BLaER1 (cell line): ENCODE measurements around the gene BCL11A.

Experiments
- H3K27ac ChIP-seq: shearing (Covaris generic); formaldehyde crosslinking; 2 replicates; pipeline ENCODE4 v1.8.1; 2022
- H3K27me3 ChIP-seq: shearing (Covaris generic); formaldehyde crosslinking; 2 replicates; pipeline ENCODE4 v1.8.1; 2022
- H3K36me3 ChIP-seq: shearing (Covaris generic); formaldehyde crosslinking; 2 replicates; pipeline ENCODE4 v1.8.1; 2022
- H3K4me1 ChIP-seq: shearing (Covaris generic); formaldehyde crosslinking; 2 replicates; pipeline ENCODE4 v1.8.1; 2022
- H3K4me2 ChIP-seq: shearing (Covaris generic); formaldehyde crosslinking; 2 replicates; pipeline ENCODE4 v1.8.1; 2022
- H3K4me3 ChIP-seq: shearing (Covaris generic); formaldehyde crosslinking; 2 replicates; pipeline ENCODE4 v1.8.1; 2022
- H3K9ac ChIP-seq: shearing (Covaris generic); formaldehyde crosslinking; 2 replicates; pipeline ENCODE4 v1.8.1; 2022
- H3K9me3 ChIP-seq: shearing (Covaris generic); formaldehyde crosslinking; 2 replicates; pipeline ENCODE4 v1.8.1; 2022
- H4K20me1 ChIP-seq: shearing (Covaris generic); formaldehyde crosslinking; 2 replicates; pipeline ENCODE4 v1.8.1; 2022
- Cebpa-rat ChIP-seq: shearing (Covaris generic); IDR thresholded peaks from 2 replicates; pipeline ENCODE4 v1.8.1; 2022

Gene BCL11A

GRCh38 chr2:60548311-60548710 lies 5.1 kb downstream of the BCL11A start:
- Histone ChIP-seq H4K20me1 (peaks cover 56% of the 10 kb centered on the region), H3K4me3 (peak overlapping the region; percentile 94), H3K36me3 (peaks cover 31% of the 10 kb centered on the region), H3K4me1 (peaks cover 55% of the 10 kb centered on the region), H3K27ac (peak overlapping the region; percentile 98), H3K9me3 (no peaks in the 10 kb centered on the region), H3K27me3 (no peaks in the 10 kb centered on the region), H3K9ac (peak overlapping the region; percentile 99), H3K4me2 (peak overlapping the region; percentile 92)
- no peak for TF ChIP-seq Cebpa-rat

- no peak for TF ChIP-seq Cebpa-rat
- peaks cover 61% of the 10 kb centered on the region for H4K20me1 ChIP-seq
- peak overlapping the region; percentile 99; the same call in 1 of the 2 replicates for H3K9ac ChIP-seq
- peak overlapping the region; percentile 98 for H3K27ac ChIP-seq
- no peaks in the 10 kb centered on the region for H3K9me3 ChIP-seq
- H3K4me3 ChIP-seq: peak overlapping the region; percentile 94
- peaks cover 60% of the 10 kb centered on the region for H3K4me1 ChIP-seq
- no peaks in the 10 kb centered on the region for H3K27me3 ChIP-seq
- H3K36me3 ChIP-seq: peaks cover 36% of the 10 kb centered on the region
- H3K4me2 ChIP-seq: peak overlapping the region; percentile 92
Observed at GRCh38 chr2:60547841-60548240, 5.6 kb downstream of the BCL11A start.

GRCh38 chr2:60546756-60547420 lies 6.6 kb downstream of the BCL11A start:
- peak overlapping the region; percentile 94 for H3K4me3 ChIP-seq
- H3K27ac ChIP-seq: peak overlapping the region; percentile 98
- peak overlapping the region; percentile 92 for H3K4me2 ChIP-seq
- no peaks in the 10 kb centered on the region for H3K9me3 ChIP-seq
- no peak for TF ChIP-seq Cebpa-rat
- no peaks in the 10 kb centered on the region for H3K27me3 ChIP-seq
- H4K20me1 ChIP-seq: peaks cover 70% of the 10 kb centered on the region
- peaks cover 44% of the 10 kb centered on the region for H3K36me3 ChIP-seq
- peak overlapping the region; percentile 99 for H3K9ac ChIP-seq
- H3K4me1 ChIP-seq: peaks cover 69% of the 10 kb centered on the region

GRCh38 chr2:60544954-60545560 lies 8.4 kb downstream of the BCL11A start:
- H3K9me3 ChIP-seq: no peaks in the 10 kb centered on the region
- no peaks in the 10 kb centered on the region for H3K27me3 ChIP-seq
- peak overlapping the region; percentile 92 for H3K4me2 ChIP-seq
- H3K9ac ChIP-seq: peak overlapping the region; percentile 99; the same call in 1 of the 2 replicates
- H3K27ac ChIP-seq: peak overlapping the region; percentile 98
- peaks cover 58% of the 10 kb centered on the region for H3K36me3 ChIP-seq
- H3K4me1 ChIP-seq: peaks cover 86% of the 10 kb centered on the region
- peaks cover 89% of the 10 kb centered on the region for H4K20me1 ChIP-seq
- TF ChIP-seq Cebpa-rat: no peak
- H3K4me3 ChIP-seq: peak overlapping the region; percentile 94

GRCh38 chr2:60544062-60544461 lies 9.4 kb downstream of the BCL11A start:
- Histone ChIP-seq H3K4me2 (peak overlapping the region; percentile 92), H3K4me1 (peaks cover 96% of the 10 kb centered on the region), H4K20me1 (peaks cover 99% of the 10 kb centered on the region), H3K36me3 (peaks cover 68% of the 10 kb centered on the region), H3K9ac (peak overlapping the region; percentile 23; the same call in 1 of the 2 replicates), H3K4me3 (peak overlapping the region; percentile 94; the same call in 1 of the 2 replicates), H3K9me3 (no peaks in the 10 kb centered on the region), H3K27me3 (no peaks in the 10 kb centered on the region), H3K27ac (peak overlapping the region; percentile 98)
- TF ChIP-seq Cebpa-rat: peak; percentile 57; the same call in 1 of the 2 replicates

GRCh38 chr2:60541056-60541651 lies 12.3 kb downstream of the BCL11A start:
- Histone ChIP-seq H3K9me3 (no peaks in the 10 kb centered on the region), H3K36me3 (peaks cover 93% of the 10 kb centered on the region), H3K9ac (no peak overlapping the region), H3K4me3 (no peak overlapping the region), H3K4me1 (peaks cover 97% of the 10 kb centered on the region), H3K4me2 (peak overlapping the region; percentile 10; the same call in 1 of the 2 replicates), H3K27me3 (no peaks in the 10 kb centered on the region), H3K27ac (no peak overlapping the region), H4K20me1 (peaks cover 100% of the 10 kb centered on the region)
- TF ChIP-seq Cebpa-rat: no peak

DNA sequence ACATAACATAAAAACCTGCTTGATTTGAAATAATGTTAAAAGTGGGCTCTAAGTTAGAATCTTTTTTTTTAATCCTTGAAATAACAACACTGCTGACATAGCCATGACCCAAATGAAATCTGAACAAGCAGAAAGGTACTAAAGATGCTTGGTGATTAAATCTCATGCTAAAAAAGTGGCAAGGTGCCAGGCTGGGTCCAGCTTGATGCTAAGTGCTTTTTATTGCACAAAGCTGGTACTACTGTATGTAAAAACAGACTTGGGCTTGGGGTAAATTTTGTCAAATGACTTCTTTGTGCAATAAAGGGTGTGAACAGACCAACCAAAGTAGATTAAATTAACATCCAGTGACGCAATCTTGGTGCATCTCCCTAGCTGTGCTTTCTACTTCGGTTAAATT lies 13.4 kb downstream of the BCL11A start:
- H4K20me1 ChIP-seq: peaks cover 100% of the 10 kb centered on the region
- no peak overlapping the region for H3K27ac ChIP-seq
- peaks cover 91% of the 10 kb centered on the region for H3K36me3 ChIP-seq

GRCh38 chr2:60539140-60539539 lies 14.3 kb downstream of the BCL11A start:
- peaks cover 90% of the 10 kb centered on the region for H3K36me3 ChIP-seq
- no peaks in the 10 kb centered on the region for H3K9me3 ChIP-seq
- peak overlapping the region; percentile 29; the same call in 1 of the 2 replicates for H3K4me2 ChIP-seq
- no peak for TF ChIP-seq Cebpa-rat
- no peak overlapping the region for H3K4me3 ChIP-seq
- H3K9ac ChIP-seq: no peak overlapping the region
- H3K27me3 ChIP-seq: no peaks in the 10 kb centered on the region
- peaks cover 97% of the 10 kb centered on the region for H3K4me1 ChIP-seq
- peaks cover 100% of the 10 kb centered on the region for H4K20me1 ChIP-seq
- no peak overlapping the region for H3K27ac ChIP-seq

More for the DNA sequence above, 13.4 kb downstream of the BCL11A start:
- Histone ChIP-seq H3K4me1 (peaks cover 97% of the 10 kb centered on the region), H3K27me3 (no peaks in the 10 kb centered on the region), H3K4me2 (peak overlapping the region; percentile 5; the same call in 1 of the 2 replicates), H3K9ac (no peak overlapping the region), H3K9me3 (no peaks in the 10 kb centered on the region), H3K4me3 (no peak overlapping the region)
- TF ChIP-seq Cebpa-rat: no peak

GRCh38 chr2:60538101-60538500 lies 15.4 kb downstream of the BCL11A start:
- no peak overlapping the region for H3K4me3 ChIP-seq
- TF ChIP-seq Cebpa-rat: no peak
- H3K9ac ChIP-seq: no peak overlapping the region
- no peaks in the 10 kb centered on the region for H3K27me3 ChIP-seq
- H3K4me2 ChIP-seq: peak overlapping the region; percentile 8; the same call in 1 of the 2 replicates
- peaks cover 97% of the 10 kb centered on the region for H3K4me1 ChIP-seq
- H4K20me1 ChIP-seq: peaks cover 100% of the 10 kb centered on the region
- no peak overlapping the region for H3K27ac ChIP-seq
- peaks cover 90% of the 10 kb centered on the region for H3K36me3 ChIP-seq
- H3K9me3 ChIP-seq: no peaks in the 10 kb centered on the region

DNA sequence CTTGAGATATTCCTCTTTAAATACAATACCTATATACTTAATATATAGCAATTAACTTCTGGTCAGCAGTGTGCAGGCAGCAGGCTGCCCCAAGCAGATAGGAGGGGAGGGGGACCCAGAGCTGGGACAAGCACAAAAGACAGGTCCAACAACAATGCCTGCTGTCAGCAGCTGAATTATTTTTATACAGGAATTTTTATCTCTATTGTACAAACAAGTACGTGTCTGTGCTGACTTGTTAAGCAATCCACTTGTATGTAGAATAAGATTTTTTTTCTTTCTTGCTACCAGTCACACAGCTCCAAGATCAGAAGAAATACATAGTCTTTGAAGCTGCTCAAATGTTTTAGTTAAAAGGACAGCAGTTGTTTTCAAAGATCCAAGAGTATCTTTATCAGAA lies 16.7 kb downstream of the BCL11A start:
- Histone ChIP-seq H4K20me1 (peaks cover 100% of the 10 kb centered on the region), H3K9me3 (no peaks in the 10 kb centered on the region), H3K36me3 (peaks cover 81% of the 10 kb centered on the region), H3K9ac (no peak overlapping the region), H3K4me2 (peak overlapping the region; percentile 31; the same call in 1 of the 2 replicates), H3K27me3 (no peaks in the 10 kb centered on the region), H3K27ac (no peak overlapping the region), H3K4me3 (no peak overlapping the region), H3K4me1 (peaks cover 98% of the 10 kb centered on the region)
- TF ChIP-seq Cebpa-rat: no peak
